ENCODE measurements around the gene TSPAN1. TPM values are rescaled to one million over a fixed set of nuclear protein-coding genes. Genes with fewer than 3 reads are reported as not detected.
"Not testable (repeated sequence)": the region's sequence is repeated elsewhere in the genome, so short reads cannot be mapped to it uniquely, and the experiment has no call there.

The TSPAN1 gene
- total and polyA plus RNA-seq, 10 of the 15 experiments (the other 5 are each of a cell fraction or from before 2014, with no cell fraction given) = 0.08 to 0.29 (median 0.23) TPM; not detected in 5

- 12% methylated on average over 11 of the region's 11 CpGs for WGBS (ENCODE audit: insufficient coverage, insufficient replicate concordance, low lambda C conversion rate, missing lambda C conversion rate)
- peak overlapping the region; percentile 58 for H2AFZ ChIP-seq (ENCODE audit: control insufficient read depth, low read depth, low read length)
- BruUV-seq (replicated peaks); H3K9ac ChIP-seq (ENCODE audit: control insufficient read depth, insufficient read depth, low read length); DNase-seq (ENCODE audit: low read depth, low spot score); H3K4me2 ChIP-seq (ENCODE audit: control insufficient read depth, insufficient read depth); H3K9me3 ChIP-seq (replicated peaks; ENCODE audit: control insufficient read depth, insufficient read depth, low read length); in situ Hi-C loops (cut with MboI); H3K4me1 ChIP-seq (ENCODE audit: control insufficient read depth, insufficient read depth, low read length); H3K27me3 ChIP-seq (replicated peaks in 1 of 2; ENCODE audit: control insufficient read depth in 2 of 2, insufficient read depth in 2 of 2, low read length in 1 of 2); H3K79me2 ChIP-seq (ENCODE audit: control insufficient read depth, insufficient read depth, low read length); H4K20me1 ChIP-seq (ENCODE audit: control insufficient read depth, insufficient read depth); H3K27ac ChIP-seq (ENCODE audit: control insufficient read depth, insufficient read depth); FAIRE-seq; H3K36me3 ChIP-seq (ENCODE audit: control insufficient read depth in 2 of 2, insufficient read depth in 2 of 2, low read length in 1 of 2); H3K4me3 ChIP-seq: not testable (repeated sequence)
- ATAC-seq = peak; percentile 15; the same call in 2 of the 3 replicates
- ChIA-PET CTCF (interaction anchor here (0.6 to 9.7 kb wide), 46 partner anchors 8 to 647 kb away, joined by 3 to 123 read pairs (median 5); partner anchors contain the start of genes GPBP1L1, LURAP1, POMGNT1 and RAD54L), POLR2A (interaction anchor here (1.5 kb wide), 1 partner anchor 23 kb away, joined by 9 read pairs; no protein-coding TSS in a partner anchor), SMC1A (ENCODE audit: uncharacterized antibody, unreplicated experiment) (interaction anchor here (0.8 to 5.9 kb wide), 20 partner anchors 9 to 189 kb away, joined by 3 to 52 read pairs (median 6); partner anchors contain the start of genes LURAP1, P3R3URF, RAD54L and TSPAN1), RAD21 (ENCODE audit: unreplicated experiment) (interaction anchor here (0.8 to 5.1 kb wide), 17 partner anchors 9 to 647 kb away, joined by 3 to 63 read pairs (median 5); partner anchors contain the start of genes P3R3URF, POMGNT1 and RAD54L)
- intact Hi-C loops (cut with micrococcal nuclease; ENCODE audit: unreplicated experiment) = loop anchor here (1.0 kb wide), 2 partner anchors 43 to 186 kb away; no protein-coding TSS in a partner anchor
Measured at GRCh38 chr1:46223055-46223454, 48.2 kb downstream of the TSPAN1 start.

DNA sequence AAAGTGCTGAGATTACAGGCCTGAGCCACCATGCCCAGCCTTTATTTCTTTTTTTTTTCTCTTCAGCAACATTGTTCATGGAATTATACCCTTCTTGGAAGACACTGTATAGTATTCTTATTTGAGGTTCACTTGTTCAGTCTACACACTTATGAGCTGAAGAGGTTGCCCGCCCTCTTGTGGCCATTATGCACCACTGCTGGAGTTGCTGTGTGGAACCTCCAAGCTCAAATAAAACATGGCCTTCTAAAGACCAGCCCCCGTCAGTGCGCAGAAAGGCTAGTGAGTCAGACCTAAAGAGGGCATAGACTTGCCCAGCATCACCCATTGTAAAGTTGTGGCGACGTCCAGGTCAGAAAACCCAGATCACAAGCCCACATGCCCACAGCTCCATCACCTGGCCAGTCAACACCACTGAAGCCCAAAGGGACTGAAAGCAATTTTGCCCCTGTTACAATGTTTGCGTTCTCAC is 48.6 kb downstream of the TSPAN1 start:
- ChIA-PET RAD21 (ENCODE audit: unreplicated experiment) (interaction anchor here (0.8 to 5.1 kb wide), 17 partner anchors 9 to 648 kb away, joined by 3 to 63 read pairs (median 5); partner anchors contain the start of genes P3R3URF, POMGNT1 and RAD54L), CTCF (interaction anchor here (0.6 to 9.7 kb wide), 65 partner anchors 8 to 648 kb away, joined by 3 to 123 read pairs (median 4); partner anchors contain the start of genes GPBP1L1, LRRC41, LURAP1 and POMGNT1), POLR2A (interaction anchor here (1.0 to 1.5 kb wide), 2 partner anchors 24 to 184 kb away, joined by 3 to 9 read pairs; no protein-coding TSS in a partner anchor), SMC1A (ENCODE audit: uncharacterized antibody, unreplicated experiment) (interaction anchor here (0.5 to 5.9 kb wide), 28 partner anchors 9 to 298 kb away, joined by 3 to 52 read pairs (median 4); partner anchors contain the start of genes LURAP1, P3R3URF, RAD54L and TSPAN1)
- ATAC-seq (peak; percentile 99), FAIRE-seq (peak; percentile 92), DNase-seq (ENCODE audit: low read depth, low spot score) (no peak)
- Histone ChIP-seq H3K4me3 (no peak overlapping the region), H3K9ac (ENCODE audit: control insufficient read depth, insufficient read depth, low read length) (no peak overlapping the region), H3K9me3 (replicated peaks; ENCODE audit: control insufficient read depth, insufficient read depth, low read length) (no peaks in the 10 kb centered on the region), H2AFZ (ENCODE audit: control insufficient read depth, low read depth, low read length) (peak overlapping the region; percentile 58), H3K4me1 (ENCODE audit: control insufficient read depth, insufficient read depth, low read length) (no peaks in the 10 kb centered on the region), H3K36me3 (ENCODE audit: control insufficient read depth in 2 of 2, insufficient read depth in 2 of 2, low read length in 1 of 2) (no peaks in the 10 kb centered on the region), H4K20me1 (ENCODE audit: control insufficient read depth, insufficient read depth) (no peaks in the 10 kb centered on the region), H3K27me3 (replicated peaks in 1 of 2; ENCODE audit: control insufficient read depth in 2 of 2, insufficient read depth in 2 of 2, low read length in 1 of 2) (no peaks in the 10 kb centered on the region), H3K79me2 (ENCODE audit: control insufficient read depth, insufficient read depth, low read length) (no peaks in the 10 kb centered on the region), H3K27ac (ENCODE audit: control insufficient read depth, insufficient read depth) (no peak overlapping the region), H3K4me2 (ENCODE audit: control insufficient read depth, insufficient read depth) (no peak overlapping the region)
- intact Hi-C loops (cut with micrococcal nuclease; ENCODE audit: unreplicated experiment) (loop anchor here (1.0 kb wide), 2 partner anchors 43 to 186 kb away; no protein-coding TSS in a partner anchor), in situ Hi-C loops (cut with MboI) (no loop called here)
- no TSS peak for BruUV-seq (replicated peaks)
- WGBS (ENCODE audit: insufficient coverage, insufficient replicate concordance, low lambda C conversion rate, missing lambda C conversion rate) = 5% methylated on average over 6 of the region's 6 CpGs
- TF ChIP-seq ZSCAN29 (IDR thresholded peaks at IDR 0.05) (no peak), ZZZ3 (IDR thresholded peaks at IDR 0.05; ENCODE audit: control insufficient read depth, insufficient read length, low read depth) (no peak), BMI1 (IDR thresholded peaks at IDR 0.05; ENCODE audit: borderline replicate concordance) (no peak), YBX1 (IDR thresholded peaks at IDR 0.05) (no peak), CHD4 (IDR thresholded peaks at IDR 0.05) (no peak), RELA (IDR thresholded peaks at IDR 0.05; ENCODE audit: borderline replicate concordance, partially characterized antibody) (peak; percentile 33), JUND (IDR thresholded peaks at IDR 0.05; ENCODE audit: low read depth, low read length) (no peak), MEF2B (IDR thresholded peaks at IDR 0.05; ENCODE audit: partially characterized antibody, poor library complexity, severe bottlenecking) (no peak), MXI1 (IDR thresholded peaks at IDR 0.05; ENCODE audit: low read depth, low read length) (no peak), SMC3 (IDR thresholded peaks at IDR 0.05; ENCODE audit: borderline replicate concordance, low read length) (peak; percentile 70; the same call in 1 of the 2 replicates), SKIL (IDR thresholded peaks at IDR 0.05; ENCODE audit: low read depth, poor library complexity, severe bottlenecking) (no peak), YY1 (IDR thresholded peaks at IDR 0.05; ENCODE audit: low read depth, low read length) (peak; percentile 76)
- TF ChIP-seq, protein P1, sequence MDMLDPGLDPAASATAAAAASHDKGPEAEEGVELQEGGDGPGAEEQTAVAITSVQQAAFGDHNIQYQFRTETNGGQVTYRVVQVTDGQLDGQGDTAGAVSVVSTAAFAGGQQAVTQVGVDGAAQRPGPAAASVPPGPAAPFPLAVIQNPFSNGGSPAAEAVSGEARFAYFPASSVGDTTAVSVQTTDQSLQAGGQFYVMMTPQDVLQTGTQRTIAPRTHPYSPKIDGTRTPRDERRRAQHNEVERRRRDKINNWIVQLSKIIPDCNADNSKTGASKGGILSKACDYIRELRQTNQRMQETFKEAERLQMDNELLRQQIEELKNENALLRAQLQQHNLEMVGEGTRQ (IDR thresholded peaks at IDR 0.05; ENCODE audit: borderline replicate concordance, low read depth, low read length) = no peak
